Gastrocnemius medialis (tissue), 4 donors: ENCODE results near the gene ACOT7.

Experiments
- POLR2A ChIP-seq, 2 donors: fragments of 450-650 bp; IDR thresholded peaks; one replicate each; pipeline ENCODE4 v1.6.1; 2017; ENCODE audit warnings: antibody characterized with exemption in 2 of 2, mild to moderate bottlenecking in 2 of 2, moderate library complexity in 2 of 2
- TF ChIP-seq, protein P1 (sequence below), 5 experiments: fragments of 450-650 bp in 3 of 5; fragments of 200-600 bp in 2 of 5; sonication (generic) in 2 of 5; IDR thresholded peaks in 4 of 5; conservative IDR thresholded peaks in 1 of 5; 1 replicate in 4 of 5; 2 replicates in 1 of 5; pipeline ENCODE4 v1.5.1; 2016 to 2019; ENCODE audit warnings: antibody characterized with exemption in 5 of 5, mild to moderate bottlenecking in 3 of 5, moderate library complexity in 3 of 5

DNA sequence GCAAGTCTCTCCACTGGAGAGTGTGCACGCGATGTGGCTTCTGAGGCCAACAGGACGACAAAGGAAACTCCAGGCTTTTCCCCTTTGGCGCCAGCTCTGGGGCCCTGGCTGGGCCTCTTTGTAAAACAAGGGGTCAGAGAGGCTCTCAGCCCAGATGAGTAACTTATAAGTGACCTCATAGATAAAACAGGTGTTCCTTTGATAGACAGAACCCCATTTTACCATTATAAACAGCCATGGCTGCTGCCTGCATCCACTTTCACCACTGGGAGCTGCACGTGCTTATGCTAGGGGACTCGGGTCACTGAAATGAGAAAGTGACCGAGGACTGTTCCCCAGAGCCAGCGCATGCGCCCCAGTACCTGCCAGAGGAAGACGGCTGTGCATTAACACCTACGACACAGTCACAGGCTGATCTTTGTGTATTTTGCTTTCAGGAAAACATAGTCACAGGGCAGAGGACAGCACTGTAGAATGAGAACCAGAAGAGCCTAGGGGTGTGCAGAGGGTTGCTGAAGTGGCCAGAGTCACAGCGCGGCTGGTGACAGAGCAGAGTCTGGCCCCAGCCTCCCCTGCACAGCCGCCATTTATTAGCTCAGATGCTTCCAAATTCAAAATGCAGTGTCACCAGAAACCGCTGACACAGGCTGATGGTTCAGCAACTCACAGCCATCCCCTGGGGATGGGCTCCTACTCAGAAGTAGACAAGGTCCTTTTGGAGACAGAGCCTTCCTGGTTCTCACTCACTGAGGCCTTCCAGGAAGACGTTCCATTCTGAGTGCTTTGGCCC lies 175.0 kb downstream of the ACOT7 start:
- TF ChIP-seq, protein P1, sequence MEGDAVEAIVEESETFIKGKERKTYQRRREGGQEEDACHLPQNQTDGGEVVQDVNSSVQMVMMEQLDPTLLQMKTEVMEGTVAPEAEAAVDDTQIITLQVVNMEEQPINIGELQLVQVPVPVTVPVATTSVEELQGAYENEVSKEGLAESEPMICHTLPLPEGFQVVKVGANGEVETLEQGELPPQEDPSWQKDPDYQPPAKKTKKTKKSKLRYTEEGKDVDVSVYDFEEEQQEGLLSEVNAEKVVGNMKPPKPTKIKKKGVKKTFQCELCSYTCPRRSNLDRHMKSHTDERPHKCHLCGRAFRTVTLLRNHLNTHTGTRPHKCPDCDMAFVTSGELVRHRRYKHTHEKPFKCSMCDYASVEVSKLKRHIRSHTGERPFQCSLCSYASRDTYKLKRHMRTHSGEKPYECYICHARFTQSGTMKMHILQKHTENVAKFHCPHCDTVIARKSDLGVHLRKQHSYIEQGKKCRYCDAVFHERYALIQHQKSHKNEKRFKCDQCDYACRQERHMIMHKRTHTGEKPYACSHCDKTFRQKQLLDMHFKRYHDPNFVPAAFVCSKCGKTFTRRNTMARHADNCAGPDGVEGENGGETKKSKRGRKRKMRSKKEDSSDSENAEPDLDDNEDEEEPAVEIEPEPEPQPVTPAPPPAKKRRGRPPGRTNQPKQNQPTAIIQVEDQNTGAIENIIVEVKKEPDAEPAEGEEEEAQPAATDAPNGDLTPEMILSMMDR (IDR thresholded peaks at IDR 0.05 in 4 of 5, conservative IDR thresholded peaks at IDR 0.05 in 1 of 5) = no peak
- no peak for TF ChIP-seq POLR2A (IDR thresholded peaks at IDR 0.05)
